K562 (cell line): ENCODE data around the gene MYL6B. TPM values are rescaled to one million over a fixed set of nuclear protein-coding genes. Genes with fewer than 3 reads are reported as not detected.

Source experiments
- ATF1 ChIP-seq, 2 experiments: fragments of 450-650 bp in 1 of 2; IDR thresholded peaks; 2 replicates each; pipeline ENCODE4 v1.6.1; 2016; ENCODE audit warnings: missing compliant biosample characterization in 1 of 2, missing genetic modification characterization in 1 of 2
- DPF2 ChIP-seq: fragments of 450-650 bp; IDR thresholded peaks from 2 replicates; pipeline ENCODE4 v1.6.1; 2016
- ELF1 ChIP-seq: fragments of 200-800 bp; sonication (Bioruptor generic); IDR thresholded peaks from 2 replicates; pipeline ENCODE4 v1.6.1; 2016; ENCODE audit warnings: missing genetic modification characterization, missing compliant biosample characterization
- ELK3 ChIP-seq: fragments of 450-650 bp; formaldehyde crosslinking; IDR thresholded peaks from 2 replicates; pipeline ENCODE4 v1.4.0; 2020; ENCODE audit warnings: mild to moderate bottlenecking
- FOXP1 ChIP-seq: sonication (generic); formaldehyde crosslinking; IDR thresholded peaks from 2 replicates; pipeline ENCODE4 v1.8.0; 2022; ENCODE audit warnings: mild to moderate bottlenecking, missing genetic modification reagents
- GATAD2B ChIP-seq: fragments of 450-650 bp; IDR thresholded peaks from 2 replicates; pipeline ENCODE4 v1.6.1; 2017; ENCODE audit warnings: mild to moderate bottlenecking, borderline replicate concordance
- HDAC3 ChIP-seq: fragments of 450-650 bp; IDR thresholded peaks from 2 replicates; pipeline ENCODE4 v1.6.1; 2018; ENCODE audit warnings: borderline replicate concordance, mild to moderate bottlenecking, moderate library complexity; ENCODE audit not compliant: partially characterized antibody
- HLTF ChIP-seq: fragments of 450-650 bp; IDR thresholded peaks from 2 replicates; pipeline ENCODE4 v1.6.1; 2016
- JUND ChIP-seq, 2 experiments: IDR thresholded peaks; 2 replicates in 1 of 2; 3 replicates in 1 of 2; pipeline ENCODE4 v1.6.1; 2011; ENCODE audit warnings: borderline replicate concordance in 2 of 2, low read depth in 2 of 2, low read length in 2 of 2, improper control_type of control experiment in 1 of 2, missing biosample characterization in 1 of 2, missing genetic modification characterization in 1 of 2, missing genetic modification reagents in 1 of 2
- KAT8 ChIP-seq: fragments of 450-650 bp; IDR thresholded peaks from 2 replicates; pipeline ENCODE4 v1.6.1; 2016; ENCODE audit warnings: low read depth, mild to moderate bottlenecking
- MYC ChIP-seq, 2 experiments: fragments of 250-450 bp in 1 of 2; sonication (Bioruptor Pico) in 1 of 2; IDR thresholded peaks; 2 replicates each; pipeline versions ENCODE4 v1.5.1 to v1.6.1; 2012 to 2021; ENCODE audit warnings: low read depth in 2 of 2, borderline replicate concordance in 1 of 2, improper control_type of control experiment in 1 of 2, low read length in 1 of 2, mild to moderate bottlenecking in 1 of 2, moderate library complexity in 1 of 2
- RBFOX2 ChIP-seq: fragments of 200-400 bp; formaldehyde crosslinking; IDR thresholded peaks from 2 replicates; pipeline ENCODE4 v1.6.1; 2017; ENCODE audit warnings: low read depth, mild to moderate bottlenecking, low read length, moderate library complexity
- SNRNP70 ChIP-seq: fragments of 200-400 bp; formaldehyde crosslinking; optimal IDR thresholded peaks from 2 replicates; pipeline ENCODE3; 2017; ENCODE audit warnings: low read depth, low read length
- SRSF9 ChIP-seq: fragments of 200-400 bp; formaldehyde crosslinking; IDR thresholded peaks from 2 replicates; pipeline ENCODE4 v1.6.1; 2017; ENCODE audit warnings: low read depth, low read length, borderline replicate concordance
- STAT6 ChIP-seq: sonication (generic); formaldehyde crosslinking; IDR thresholded peaks from 2 replicates; pipeline ENCODE4 v1.8.1; 2023; ENCODE audit warnings: mild to moderate bottlenecking, missing genetic modification reagents
- TEAD4 ChIP-seq, 2 experiments: sonication (generic) in 1 of 2; formaldehyde crosslinking in 1 of 2; IDR thresholded peaks; 2 replicates each; pipeline versions ENCODE4 v1.6.1 to v1.8.0; 2012 to 2022; ENCODE audit warnings: borderline replicate concordance in 1 of 2, inconsistent platforms in 1 of 2, low read length in 1 of 2, mild to moderate bottlenecking in 1 of 2, missing genetic modification reagents in 1 of 2
- TOE1 ChIP-seq, 2 experiments: fragments of 450-650 bp in 1 of 2; sonication (generic) in 1 of 2; formaldehyde crosslinking in 1 of 2; IDR thresholded peaks; 2 replicates each; pipeline versions ENCODE4 v1.7.1 to v1.8.0; 2016 to 2022; ENCODE audit warnings: borderline replicate concordance in 2 of 2, mild to moderate bottlenecking in 2 of 2, antibody characterized with exemption in 1 of 2, inconsistent platforms in 1 of 2, low read depth in 1 of 2, missing genetic modification reagents in 1 of 2, moderate library complexity in 1 of 2
- ZKSCAN1 ChIP-seq: fragments of 150-350 bp; IDR thresholded peaks from 2 replicates; pipeline ENCODE4 v1.6.1; 2016; ENCODE audit warnings: low read depth, low read length
- ZNF146 ChIP-seq: IDR thresholded peaks from one replicate; pipeline ENCODE4 v1.6.1; 2018; ENCODE audit warnings: missing compliant biosample characterization; ENCODE audit not compliant: unreplicated experiment
- polyA plus RNA-seq, 8 experiments: library from polyadenylated mRNA; depleted of rRNA in 4 of 8; stranded (reverse) in 5 of 8; unstranded in 3 of 8; fragments of >200 nt; fragmentation: Nextera tagmentation in 2 of 8; fragmentation: Illumina TruSeq in 1 of 8; extraction: Ambion mirVana in 2 of 8; extraction: Trizol in 1 of 8; gene quantifications; 2 replicates each; pipeline versions ENCODE4 v1.2.1 to v1.2.3, GENCODE V29; 2011 to 2014; ENCODE audit warnings: inconsistent platforms in 1 of 8, missing spikeins in 1 of 8
- total RNA-seq, 7 experiments: library from RNA; depleted of rRNA in 6 of 7; stranded (reverse); fragments of >200 nt in 6 of 7; fragmentation: Illumina TruSeq in 2 of 7; extraction: Trizol in 2 of 7; gene quantifications; 2 replicates each; pipeline versions ENCODE4 v1.2.1 to v1.2.3, GENCODE V29; 2011 to 2021; ENCODE audit warnings: low replicate concordance in 1 of 7
- TF ChIP-seq, protein P1 (sequence below): sonication (generic); formaldehyde crosslinking; IDR thresholded peaks from 2 replicates; pipeline ENCODE4 v1.8.0; 2022; ENCODE audit warnings: missing genetic modification reagents, mild to moderate bottlenecking, moderate library complexity, borderline replicate concordance

The MYL6B gene
- total and polyA plus RNA-seq, 9 of the 15 experiments (the other 6 are each of a cell fraction or from before 2014, with no cell fraction given), result 42.8 to 77.3 (median 68.6) TPM

DNA sequence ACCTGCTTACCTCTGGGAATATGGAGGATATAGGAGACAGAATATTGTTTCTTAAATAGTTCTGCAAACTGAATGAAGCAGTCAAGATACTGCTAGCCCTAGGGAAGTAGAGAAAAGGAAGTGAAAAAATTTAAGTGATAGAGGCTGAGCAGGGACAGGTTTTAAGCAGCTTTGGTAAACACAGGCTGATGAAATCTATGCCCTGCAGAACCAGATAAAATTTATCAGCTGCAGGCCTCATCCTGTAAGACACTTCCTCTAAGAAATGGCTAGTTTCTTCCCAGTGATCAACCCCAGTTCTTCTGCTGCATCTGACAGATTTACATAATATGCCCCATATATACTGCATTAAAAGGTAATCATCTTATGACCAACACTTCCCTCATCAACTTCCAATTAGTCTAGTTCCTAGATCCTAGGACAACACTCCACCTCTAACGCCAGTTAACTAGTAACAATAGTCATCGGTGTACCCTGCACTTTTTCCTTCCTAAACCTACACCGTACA lies 25.6 kb upstream of the MYL6B start (continued):
- TF ChIP-seq STAT6 (CRISPR knock-in tag) (peak; percentile 51; the same call in 1 of the 2 replicates), GATAD2B (peak; percentile 85; the same call in 1 of the 2 replicates), TEAD4 (IDR thresholded peaks at IDR 0.05; ENCODE audit: low read length) (peak; percentile 95), TEAD4 (CRISPR knock-in tag; IDR thresholded peaks at IDR 0.05; ENCODE audit: borderline replicate concordance) (no peak), HLTF (no peak), SRSF9 (no peak), FOXP1 (peak; percentile 14; the same call in 1 of the 2 replicates), ZNF146 (CRISPR knock-in tag) (no peak), HDAC3 (peak; percentile 86), JUND (IDR thresholded peaks at IDR 0.05; ENCODE audit: borderline replicate concordance, low read depth, low read length) (peak; percentile 80), JUND (tag; IDR thresholded peaks at IDR 0.05; ENCODE audit: borderline replicate concordance, low read depth, low read length) (peak; percentile 74; the same call in 1 of the 3 replicates), DPF2 (peak; percentile 98), ZKSCAN1 (no peak; the same call in 1 of the 2 replicates), MYC (IDR thresholded peaks at IDR 0.05; ENCODE audit: low read depth, low read length) (0 out of 2 replicates have a peak, but pooled peaks have one; percentile 27), MYC (CRISPR knock-in tag; IDR thresholded peaks at IDR 0.05; ENCODE audit: borderline replicate concordance, low read depth) (no peak), RBFOX2 (peak; percentile 58), ATF1 (CRISPR knock-in tag; IDR thresholded peaks at IDR 0.05) (no peak), ATF1 (tag; IDR thresholded peaks at IDR 0.05) (no peak), TOE1 (IDR thresholded peaks at IDR 0.05; ENCODE audit: borderline replicate concordance) (no peak), TOE1 (CRISPR knock-in tag; IDR thresholded peaks at IDR 0.05; ENCODE audit: borderline replicate concordance, low read depth) (no peak), KAT8 (no peak), ELK3 (CRISPR knock-in tag) (no peak), SNRNP70 (no peak), ELF1 (tag) (no peak)
- TF ChIP-seq, protein P1, sequence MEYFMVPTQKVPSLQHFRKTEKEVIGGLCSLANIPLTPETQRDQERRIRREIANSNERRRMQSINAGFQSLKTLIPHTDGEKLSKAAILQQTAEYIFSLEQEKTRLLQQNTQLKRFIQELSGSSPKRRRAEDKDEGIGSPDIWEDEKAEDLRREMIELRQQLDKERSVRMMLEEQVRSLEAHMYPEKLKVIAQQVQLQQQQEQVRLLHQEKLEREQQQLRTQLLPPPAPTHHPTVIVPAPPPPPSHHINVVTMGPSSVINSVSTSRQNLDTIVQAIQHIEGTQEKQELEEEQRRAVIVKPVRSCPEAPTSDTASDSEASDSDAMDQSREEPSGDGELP (CRISPR knock-in tag), result no peak
